Esophagus muscularis mucosa (tissue), 4 donors: ENCODE data around the gene COL2A1. TPM values are rescaled to one million over a fixed set of nuclear protein-coding genes. Genes with fewer than 3 reads are reported as not detected.
A peak's percentile ranks its signal among the peaks of the same experiment; 100 is the strongest.

Source experiments
- DNase-seq: peaks from one replicate; pipeline ENCODE4 v3.0.0-alpha.2; 2017; ENCODE audit errors: extremely low spot score
- H3K27ac ChIP-seq, 4 donors: fragments of 200-600 bp; sonication (generic); replicated peaks in 1 of 4; 1 replicate in 3 of 4; 2 replicates in 1 of 4; pipeline ENCODE4 v1.5.1; 2016 to 2019; ENCODE audit warnings: mild to moderate bottlenecking in 1 of 4
- H3K27me3 ChIP-seq, 4 donors: fragments of 200-600 bp; sonication (generic); one replicate each; pipeline versions ENCODE4 v1.5.1 to v1.6.0; 2016 to 2019
- H3K36me3 ChIP-seq, 4 donors: fragments of 200-600 bp; sonication (generic); one replicate each; pipeline ENCODE4 v1.5.1; 2016 to 2019
- H3K4me1 ChIP-seq, 4 donors: fragments of 200-600 bp; sonication (generic); one replicate each; pipeline ENCODE4 v1.5.1; 2016 to 2019
- H3K4me3 ChIP-seq, 4 donors: fragments of 200-600 bp; sonication (generic); 1 replicate in 2 of 4; 2 replicates in 2 of 4; pipeline ENCODE4 v1.5.1; 2016 to 2019; ENCODE audit warnings: mild to moderate bottlenecking in 4 of 4, moderate library complexity in 1 of 4
- H3K9me3 ChIP-seq, 4 donors: fragments of 200-600 bp; sonication (generic); 1 replicate in 3 of 4; 2 replicates in 1 of 4; pipeline ENCODE4 v1.5.1; 2016 to 2019
- EP300 ChIP-seq: sonication (generic); formaldehyde crosslinking; IDR thresholded peaks from one replicate; pipeline ENCODE4 v1.6.1; 2017; ENCODE audit warnings: antibody characterized with exemption
- POLR2A ChIP-seq: fragments of 450-650 bp; IDR thresholded peaks from one replicate; pipeline ENCODE4 v1.6.1; 2017; ENCODE audit warnings: antibody characterized with exemption, moderate library complexity, mild to moderate bottlenecking, low read depth
- POLR2AphosphoS5 ChIP-seq, 2 donors: sonication (generic); formaldehyde crosslinking; IDR thresholded peaks; one replicate each; pipeline ENCODE4 v1.6.1; 2017; ENCODE audit warnings: antibody characterized with exemption in 2 of 2
- WGBS: methylation state at CpG from one replicate; pipeline ENCODE4 v1.1.5; 2018; 5-methylcytosine and 5-hydroxymethylcytosine counted together
- intact Hi-C: fragments of 100-400 bp; cut with DNase I; formaldehyde crosslinking; loops from one replicate; pipeline ENCODE4 v1.15.1; 2023
- total RNA-seq, 4 donors: library from RNA; depleted of rRNA; stranded (reverse); fragments of >200 nt; gene quantifications; one replicate each; pipeline versions ENCODE4 v1.1.0 to v1.2.1, GENCODE V29; 2016
- TF ChIP-seq, protein P1 (sequence below), 3 experiments: fragments of 200-600 bp in 2 of 3; fragments of 450-650 bp in 1 of 3; sonication (generic) in 2 of 3; IDR thresholded peaks; one replicate each; pipeline ENCODE4 v1.5.1; 2017 to 2019; ENCODE audit warnings: antibody characterized with exemption in 3 of 3, mild to moderate bottlenecking in 2 of 3, moderate library complexity in 1 of 3

COL2A1 gene
- total RNA-seq, 4 donors from 2014 or later, result not detected

DNA sequence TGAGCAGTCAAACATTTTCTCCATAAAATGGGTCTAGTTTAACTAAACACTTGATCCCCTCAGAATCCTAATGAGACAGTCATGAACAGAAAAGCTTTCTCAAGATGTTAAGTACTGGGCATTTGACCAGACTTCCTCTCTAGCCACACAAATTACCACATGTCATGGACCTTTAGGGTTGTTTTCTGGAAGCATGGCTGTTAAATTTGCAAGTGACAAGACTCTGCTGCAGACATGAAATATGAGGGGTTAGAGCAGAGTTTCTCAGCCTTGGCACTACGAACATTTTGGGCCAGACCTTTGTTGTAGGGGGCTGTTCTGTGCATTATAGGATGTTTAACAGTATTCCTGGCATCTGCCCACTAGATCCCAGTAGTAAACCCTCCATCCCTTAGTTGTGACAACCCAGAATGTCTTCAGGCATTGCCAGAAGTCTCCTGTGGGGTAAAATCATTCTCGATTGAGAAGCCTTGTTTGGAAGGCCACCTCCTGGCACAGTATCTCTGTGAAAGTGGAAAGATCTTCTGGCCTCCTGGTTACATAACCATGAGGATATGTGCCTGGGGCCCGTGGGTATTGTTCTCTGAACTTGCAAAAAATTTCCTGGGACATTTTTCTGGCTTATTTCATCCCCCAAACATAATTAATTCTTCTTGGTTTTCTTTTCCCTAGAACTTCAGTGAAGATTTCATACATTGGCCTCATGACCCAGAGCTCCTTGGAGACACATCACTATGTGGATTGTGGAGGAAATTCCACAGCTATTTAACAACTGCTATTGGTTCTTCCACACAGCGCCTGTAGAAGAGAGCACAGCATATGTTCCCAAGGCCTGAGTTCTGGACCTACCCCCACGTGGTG is 36.6 kb downstream of the COL2A1 start:
- no peak for DNase-seq
- Histone ChIP-seq H3K9me3 (no peaks in the 10 kb centered on the region), H3K36me3 (peaks cover 0 to 45% (median 22%) of the 10 kb centered on the region in 4 donors), H3K27me3 (no peaks in the 10 kb centered on the region), H3K4me3 (no peak overlapping the region), H3K27ac (peak overlapping the region in 3 of 4 donors; percentile 3 to 10 (median 8)), H3K4me1 (peaks cover 18 to 30% (median 20%) of the 10 kb centered on the region in 4 donors)
- 45% methylated on average over 5 of the region's 5 CpGs for whole genome bisulfite sequencing
- intact Hi-C loops, result loop anchor here (10.0 kb wide), 1 partner anchor 253 kb away; no protein-coding TSS in a partner anchor
- TF ChIP-seq EP300 (no peak), POLR2A (no peak), POLR2AphosphoS5 (IDR thresholded peaks at IDR 0.05) (no peak)

DNA sequence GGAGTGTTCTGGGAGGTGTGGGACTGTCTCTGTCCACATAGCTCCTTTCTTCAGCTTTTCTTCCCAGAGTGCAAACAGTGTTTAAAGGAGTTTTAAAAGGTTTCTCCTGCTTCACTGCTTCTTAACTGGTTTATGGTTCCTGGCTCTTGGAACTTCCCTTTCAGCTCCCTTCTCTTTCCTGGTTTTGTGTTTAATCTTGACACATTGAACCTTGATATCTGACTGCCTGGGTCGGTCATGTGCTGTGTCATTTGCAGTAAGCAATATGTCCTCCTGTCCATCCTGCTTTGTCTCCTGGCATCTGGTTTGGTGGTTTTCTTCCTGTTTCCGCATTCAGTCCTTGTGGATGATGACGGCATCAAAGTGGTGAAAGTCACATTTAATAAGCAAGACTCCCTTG is 38.7 kb downstream of the COL2A1 start:
- intact Hi-C loops, result loop anchor here (10.0 kb wide), 1 partner anchor 251 kb away; no protein-coding TSS in a partner anchor
- DNase-seq, result no peak
- no peak overlapping the region for H3K27ac ChIP-seq
- no peaks in the 10 kb centered on the region for H3K9me3 ChIP-seq
- TF ChIP-seq POLR2AphosphoS5 (IDR thresholded peaks at IDR 0.05) (no peak), POLR2A (no peak), EP300 (no peak)
- TF ChIP-seq, protein P1, sequence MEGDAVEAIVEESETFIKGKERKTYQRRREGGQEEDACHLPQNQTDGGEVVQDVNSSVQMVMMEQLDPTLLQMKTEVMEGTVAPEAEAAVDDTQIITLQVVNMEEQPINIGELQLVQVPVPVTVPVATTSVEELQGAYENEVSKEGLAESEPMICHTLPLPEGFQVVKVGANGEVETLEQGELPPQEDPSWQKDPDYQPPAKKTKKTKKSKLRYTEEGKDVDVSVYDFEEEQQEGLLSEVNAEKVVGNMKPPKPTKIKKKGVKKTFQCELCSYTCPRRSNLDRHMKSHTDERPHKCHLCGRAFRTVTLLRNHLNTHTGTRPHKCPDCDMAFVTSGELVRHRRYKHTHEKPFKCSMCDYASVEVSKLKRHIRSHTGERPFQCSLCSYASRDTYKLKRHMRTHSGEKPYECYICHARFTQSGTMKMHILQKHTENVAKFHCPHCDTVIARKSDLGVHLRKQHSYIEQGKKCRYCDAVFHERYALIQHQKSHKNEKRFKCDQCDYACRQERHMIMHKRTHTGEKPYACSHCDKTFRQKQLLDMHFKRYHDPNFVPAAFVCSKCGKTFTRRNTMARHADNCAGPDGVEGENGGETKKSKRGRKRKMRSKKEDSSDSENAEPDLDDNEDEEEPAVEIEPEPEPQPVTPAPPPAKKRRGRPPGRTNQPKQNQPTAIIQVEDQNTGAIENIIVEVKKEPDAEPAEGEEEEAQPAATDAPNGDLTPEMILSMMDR (IDR thresholded peaks at IDR 0.05), result no peak
- H3K36me3 ChIP-seq, result peaks cover 0 to 45% (median 22%) of the 10 kb centered on the region in 4 donors
- 93% methylated on average over 3 of the region's 3 CpGs for WGBS
- H3K27me3 ChIP-seq, result no peaks in the 10 kb centered on the region
- no peak overlapping the region for H3K4me3 ChIP-seq
- peaks cover 19 to 26% (median 21%) of the 10 kb centered on the region in 4 donors for H3K4me1 ChIP-seq

DNA sequence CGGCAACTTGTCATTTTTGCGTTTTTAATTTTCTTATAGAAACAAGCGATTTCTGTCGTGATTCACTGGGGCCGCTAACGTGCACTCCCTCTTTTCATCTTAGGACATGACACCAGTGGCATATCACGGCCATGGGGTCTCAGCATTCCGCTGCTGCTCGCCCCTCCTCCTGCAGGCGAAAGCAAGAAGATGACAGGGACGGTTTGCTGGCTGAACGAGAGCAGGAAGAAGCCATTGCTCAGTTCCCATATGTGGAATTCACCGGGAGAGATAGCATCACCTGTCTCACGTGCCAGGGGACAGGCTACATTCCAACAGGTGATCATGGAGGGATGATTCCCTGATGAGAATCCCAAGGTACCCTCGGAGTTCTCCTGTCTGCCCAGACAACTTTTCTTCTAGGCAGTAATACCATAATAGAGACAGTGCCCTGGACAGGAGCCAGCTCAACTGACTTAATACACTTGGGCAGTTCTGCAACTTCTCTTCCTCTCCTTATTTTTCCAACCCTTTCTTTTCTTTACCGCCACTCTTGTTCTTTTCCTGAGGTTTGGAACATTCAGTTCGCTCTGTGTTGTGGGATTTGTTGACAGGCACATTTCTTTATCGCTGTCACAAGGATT is 40.1 kb downstream of the COL2A1 start:
- intact Hi-C loops, result loop anchor here (10.0 kb wide), 1 partner anchor 249 kb away; no protein-coding TSS in a partner anchor
- Histone ChIP-seq H3K36me3 (peaks cover 0 to 36% (median 22%) of the 10 kb centered on the region in 4 donors), H3K9me3 (no peaks in the 10 kb centered on the region), H3K4me1 (peaks cover 19 to 26% (median 21%) of the 10 kb centered on the region in 4 donors), H3K27me3 (no peaks in the 10 kb centered on the region), H3K4me3 (peak overlapping the region; percentile 72 to 82 (median 81)), H3K27ac (peak overlapping the region in 2 of 4 donors; percentile 68 to 75)
- TF ChIP-seq POLR2A (no peak), EP300 (no peak), POLR2AphosphoS5 (IDR thresholded peaks at IDR 0.05) (no peak)
- TF ChIP-seq, protein P1 (IDR thresholded peaks at IDR 0.05), result no peak
- 17% methylated on average over 17 of the region's 18 CpGs for WGBS
- no peak for DNase-seq

DNA sequence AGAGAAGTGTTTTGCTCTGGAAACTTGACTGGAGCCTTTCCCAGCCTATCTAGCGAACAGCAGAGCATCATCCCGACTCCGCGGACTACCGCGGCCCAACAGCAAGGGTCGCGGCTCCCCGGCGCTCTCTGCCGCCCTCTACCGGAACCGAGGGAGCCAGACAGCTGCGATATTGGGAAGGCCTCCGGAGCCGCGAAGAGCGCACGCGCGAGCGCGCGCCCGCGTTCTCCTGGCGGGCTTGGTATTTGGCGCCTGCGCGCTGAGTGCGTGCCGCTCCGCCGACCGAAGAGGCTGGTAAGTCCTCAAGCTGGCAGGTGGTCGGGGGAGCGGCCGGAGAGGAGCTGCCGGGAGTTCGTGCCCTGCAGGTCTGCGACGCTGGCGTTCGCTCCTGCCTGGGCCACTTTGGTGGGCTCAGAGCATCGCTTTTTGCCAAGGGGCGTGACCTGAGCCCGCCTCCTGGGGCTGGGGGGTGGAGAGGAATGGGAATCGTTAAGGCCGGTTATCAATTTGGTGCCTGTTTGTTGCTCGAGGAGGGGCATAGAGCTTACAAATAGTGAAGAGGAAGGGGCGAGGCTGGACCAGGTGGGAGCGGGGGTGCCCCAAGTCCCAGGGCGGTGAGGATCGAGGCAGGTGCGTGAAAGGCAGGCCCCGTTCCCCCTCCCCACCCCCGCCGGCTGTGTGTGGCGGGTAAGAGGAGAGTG is 40.8 kb downstream of the COL2A1 start, which contains the start of gene TMEM106C:
TSS of gene TMEM106C (plus strand) at position 257 of the 701 bp plus-strand sequence. CDS start 641 bp downstream, outside the sequence.
- H3K27me3 ChIP-seq, result no peaks in the 10 kb centered on the region
- DNase-seq, result peak; percentile 96
- TF ChIP-seq EP300 (no peak), POLR2AphosphoS5 (IDR thresholded peaks at IDR 0.05) (peak; percentile 72 to 90), POLR2A (no peak)
- TF ChIP-seq, protein P1 (IDR thresholded peaks at IDR 0.05), result peak in 2 of 3 experiments; percentile 95 to 97
- H3K36me3 ChIP-seq, result peaks cover 0 to 29% (median 19%) of the 10 kb centered on the region in 4 donors
- no peaks in the 10 kb centered on the region for H3K9me3 ChIP-seq
- 0% methylated on average over 28 of the region's 59 CpGs for WGBS
- peaks cover 19 to 26% (median 21%) of the 10 kb centered on the region in 4 donors for H3K4me1 ChIP-seq
- intact Hi-C loops, result loop anchor here (10.0 kb wide), 1 partner anchor 249 kb away; no protein-coding TSS in a partner anchor
- H3K27ac ChIP-seq, result peak within 1 kb of the TSS; percentile 66 to 76 (median 72)
- peak within 1 kb of the TSS; percentile 72 to 82 (median 81) for H3K4me3 ChIP-seq
